Heart left ventricle (tissue), 16 donors: ENCODE data around the gene BCAN. TPM values are rescaled to one million over a fixed set of nuclear protein-coding genes. Genes with fewer than 3 reads are reported as not detected.

Experiments used
- ATAC-seq, 4 donors: fragments of 200-7000 bp; cut with Tn5 transposase; one replicate each; pipeline ENCODE4 v1.9.1; 2020 to 2022; ENCODE audit warnings: moderate library complexity in 4 of 4, mild to moderate bottlenecking in 3 of 4, moderate number of reproducible peaks in 1 of 4
- DNase-seq, 5 donors: peaks; one replicate each; pipeline ENCODE4 v3.0.0-alpha.2; 2020
- H3K27ac ChIP-seq, 12 donors: fragments of 200-600 bp; sonication (generic) in 4 of 12; one replicate each; pipeline versions ENCODE4 v1.5.0 to v1.8.0; 2016 to 2022; ENCODE audit warnings: mild to moderate bottlenecking in 2 of 12
- H3K27me3 ChIP-seq, 9 donors: fragments of 200-600 bp; sonication (generic) in 2 of 9; one replicate each; pipeline versions ENCODE4 v1.5.1 to v1.8.0; 2016 to 2022; ENCODE audit warnings: mild to moderate bottlenecking in 3 of 9
- H3K36me3 ChIP-seq, 9 donors: fragments of 200-600 bp; sonication (generic) in 2 of 9; one replicate each; pipeline versions ENCODE4 v1.5.0 to v1.8.0; 2018 to 2022; ENCODE audit warnings: mild to moderate bottlenecking in 2 of 9
- H3K4me1 ChIP-seq, 12 donors: fragments of 200-600 bp; sonication (generic) in 4 of 12; one replicate each; pipeline versions ENCODE4 v1.5.0 to v1.8.0; 2016 to 2022; ENCODE audit warnings: mild to moderate bottlenecking in 3 of 12
- H3K4me3 ChIP-seq, 12 donors: fragments of 200-600 bp; sonication (generic) in 4 of 12; one replicate each; pipeline versions ENCODE4 v1.5.0 to v1.8.0; 2017 to 2022; ENCODE audit warnings: mild to moderate bottlenecking in 9 of 12, moderate library complexity in 4 of 12
- H3K9me3 ChIP-seq, 12 donors: fragments of 200-600 bp; sonication (generic) in 4 of 12; one replicate each; pipeline versions ENCODE4 v1.5.0 to v1.8.0; 2016 to 2022; ENCODE audit warnings: mild to moderate bottlenecking in 1 of 12
- CTCF ChIP-seq, 12 donors: fragments of 200-600 bp; sonication (generic) in 4 of 12; IDR thresholded peaks; one replicate each; pipeline versions ENCODE4 v1.5.0 to v1.8.0; 2018 to 2022; ENCODE audit warnings: antibody characterized with exemption in 12 of 12, mild to moderate bottlenecking in 5 of 12
- POLR2A ChIP-seq, 2 donors: fragments of 450-650 bp; IDR thresholded peaks; one replicate each; pipeline ENCODE4 v1.6.1; 2017; ENCODE audit warnings: antibody characterized with exemption in 2 of 2, mild to moderate bottlenecking in 2 of 2, moderate library complexity in 2 of 2
- WGBS, 4 donors: extraction: QIAGEN DNeasy Blood & Tissue Kit in 2 of 4; methylation state at CpG; one replicate each; pipeline versions ENCODE4 v1.1.5 to v1.1.7; 2013 to 2018; 5-methylcytosine and 5-hydroxymethylcytosine counted together
- intact Hi-C, 10 donors: fragments of 100-400 bp; cut with DNase I; formaldehyde crosslinking; loops; one replicate each; pipeline versions ENCODE4 v1.11.1 to v1.14.2; 2022
- polyA plus RNA-seq, 2 donors: library from polyadenylated mRNA; stranded (reverse); fragments of 200-250 nt; gene quantifications; one replicate each; pipeline ENCODE4 v1.2.3, GENCODE V29; 2013
- total RNA-seq, 9 donors: library from RNA; depleted of rRNA in 2 of 9; stranded (reverse); fragments of >200 nt in 2 of 9; fragmentation: NEBNext Ultra II Directional in 3 of 9; extraction: Animal tissue kit (Norgen Biotek cat#: 25700) in 3 of 9; gene quantifications; one replicate each; pipeline versions ENCODE4 v1.1.0 to v1.2.4, GENCODE V29; 2016 to 2023
- donor health status: ischemic (EF 13 %, LVEDD 7.1; RV severe dilation, severe dysfunction).
- donor health status: healthy with polysubstance abuse.
- donor health status: DM: no; HTN: yes; CAD: no.
- donor health status: DM: no; HTN: no; CAD: no.
- donor health status: ischemic (EF 25% LVEDD 6.9; RV normal size, moderate dysfunction).
- donor health status: ischemic (EF 25% LVEDD 5.7; RV mildly dilated, moderate dysfunction).
- donor health status: healthy.
- donor health status: DM: yes; HTN: yes; CAD: no.
- donor health status: ischemic (EF 35%, LVEDD 5.7; RV mildly dilated, moderate dysfunction).
- donor health status: nonischemic (EF 11% LVEDD 7.7; RV severe dilation, severe dysfunction).
- donor health status: DM: yes; HTN: yes; CAD: no.
- donor health status: PGD.
- donor health status: ischemic (EF 29% LVEDD 5.4; RV normal size, mild dysfunction).
- donor health status: nonischemic (EF 23%, LVEDD 6.1; RV moderate dilation, normal function).

BCAN gene
- total and polyA plus RNA-seq, 11 donors = 0.09 to 0.27 (median 0.13) TPM; not detected in 5

- Histone ChIP-seq H3K9me3 (no peaks in the 10 kb centered on the region), H3K36me3 (no peaks in the 10 kb centered on the region), H3K4me1 (peaks cover 42 to 93% (median 82%) of the 10 kb centered on the region in 12 donors), H3K4me3 (peak overlapping the region in 1 of 12 donors; percentile 6), H3K27ac (peak overlapping the region; percentile 53 to 99 (median 96)), H3K27me3 (peaks cover 0 to 1% (median 0%) of the 10 kb centered on the region in 9 donors)
- intact Hi-C loops = loop anchor here in 4 of 10 donors (5.0 to 10.0 kb wide), 4 partner anchors 157 to 547 kb away; partner anchors contain the start of genes MEF2D (in 3 of the 4) and LMNA (in 1 of the 4)
- no peak for ATAC-seq
- WGBS, 4 donors = 40 to 53% (median 46%) methylated on average over 12 of the region's 12 CpGs
- DNase-seq = no peak
- no peak for TF ChIP-seq POLR2A (IDR thresholded peaks at IDR 0.05)
- no peak for TF ChIP-seq CTCF (IDR thresholded peaks at IDR 0.05)
Measured at GRCh38 chr1:156662005-156662799, 20.3 kb downstream of the BCAN start.

- intact Hi-C loops = loop anchor here in 4 of 10 donors (5.0 to 10.0 kb wide), 4 partner anchors 158 to 548 kb away; partner anchors contain the start of genes MEF2D (in 3 of the 4) and LMNA (in 1 of the 4)
- H3K4me3 ChIP-seq = no peak overlapping the region
- H3K4me1 ChIP-seq = peaks cover 45 to 93% (median 83%) of the 10 kb centered on the region in 12 donors
- TF ChIP-seq POLR2A (IDR thresholded peaks at IDR 0.05) = no peak
- no peak for TF ChIP-seq CTCF (IDR thresholded peaks at IDR 0.05)
- no peaks in the 10 kb centered on the region for H3K9me3 ChIP-seq
- ATAC-seq = no peak
- no peak for DNase-seq
- no peaks in the 10 kb centered on the region for H3K27me3 ChIP-seq
- peak overlapping the region; percentile 53 to 99 (median 96) for H3K27ac ChIP-seq
- WGBS, 4 donors = 64 to 75% (median 68%) methylated on average over 5 of the region's 5 CpGs
- H3K36me3 ChIP-seq = no peaks in the 10 kb centered on the region
Measured at GRCh38 chr1:156662800-156663055, 20.8 kb downstream of the BCAN start.

GRCh38 chr1:156663178-156663577, 21.3 kb downstream of the BCAN start:
- no peak overlapping the region for H3K4me3 ChIP-seq
- 6 to 15% (median 8%) methylated on average over 5 of the region's 5 CpGs for WGBS, 4 donors
- intact Hi-C loops = loop anchor here in 4 of 10 donors (5.0 to 10.0 kb wide), 4 partner anchors 158 to 548 kb away; partner anchors contain the start of genes MEF2D (in 3 of the 4) and LMNA (in 1 of the 4)

More at GRCh38 chr1:156663178-156663577, 21.3 kb downstream of the BCAN start:
- Histone ChIP-seq H3K27ac (peak overlapping the region; percentile 53 to 99 (median 96)), H3K27me3 (no peaks in the 10 kb centered on the region), H3K9me3 (no peaks in the 10 kb centered on the region), H3K4me1 (peaks cover 49 to 93% (median 87%) of the 10 kb centered on the region in 12 donors), H3K36me3 (no peaks in the 10 kb centered on the region)
- TF ChIP-seq CTCF (IDR thresholded peaks at IDR 0.05) (no peak), POLR2A (IDR thresholded peaks at IDR 0.05) (no peak)
- ATAC-seq (peak in 3 of 4 donors; percentile 4 to 10 (median 6)), DNase-seq (peak in 4 of 5 donors; percentile 77 to 87 (median 85))
